Left lobe of liver (tissue), 2 donors: ENCODE measurements around the gene CST5. TPM values are rescaled to one million over a fixed set of nuclear protein-coding genes. Genes with fewer than 3 reads are reported as not detected.
"Not testable (repeated sequence)": the region's sequence is repeated elsewhere in the genome, so short reads cannot be mapped to it uniquely, and the experiment has no call there.

Experiments used
- ATAC-seq: fragments of 200-7000 bp; cut with Tn5 transposase; one replicate; pipeline ENCODE4 v1.9.1; 2020; ENCODE audit warnings: mild to moderate bottlenecking, moderate library complexity
- DNase-seq: peaks from one replicate; pipeline ENCODE4 v3.0.0-alpha.2; 2020; ENCODE audit warnings: low spot score
- total RNA-seq: library from RNA; stranded (reverse); gene quantifications from one replicate; pipeline ENCODE4 v1.2.1, GENCODE V29; 2021
- donor health status: DM: no; HTN: no; CAD: no; lungs with moderate emphysema.
- donor health status: DM: no; HTN: yes; CAD: no.

CST5 gene
- total RNA-seq, 1 donor from 2014 or later: not detected

GRCh38 chr20:23856736-23857135, 22.8 kb downstream of the CST5 start:
- DNase-seq (no peak), ATAC-seq (no peak)

GRCh38 chr20:23856226-23856625, 23.3 kb downstream of the CST5 start:
- ATAC-seq (no peak), DNase-seq (no peak)

GRCh38 chr20:23841693-23842092, 37.9 kb downstream of the CST5 start:
- DNase-seq (no peak), ATAC-seq (no peak)

- ATAC-seq (no peak), DNase-seq (no peak)
Measured at GRCh38 chr20:23835716-23836115, 43.8 kb downstream of the CST5 start.

- no peak for ATAC-seq
- no peak for DNase-seq
Measured at GRCh38 chr20:23832775-23833513, 46.6 kb downstream of the CST5 start.

GRCh38 chr20:23831961-23832360, 47.6 kb downstream of the CST5 start:
- not testable (repeated sequence) for ATAC-seq, DNase-seq

GRCh38 chr20:23826541-23827021, 53.0 kb downstream of the CST5 start, which contains the start of gene CST2:
Gene CST2, minus strand, starts transcription at chr20:23826729. Its CDS starts 69 bp downstream, at chr20:23826660.
- DNase-seq (no peak), ATAC-seq (no peak)

Other genes with a start within 250 kb of the CST5 start
- 1,478 TPM for gene CST3, start 241.8 kb downstream of the CST5 start, total RNA-seq
- gene CST4, start 190.7 kb downstream of the CST5 start, total RNA-seq: not detected
- not detected for gene CST1, start 128.8 kb downstream of the CST5 start, total RNA-seq
- gene CST2, start 53.0 kb downstream of the CST5 start, total RNA-seq: not detected
- gene GGTLC1, start 109.0 kb upstream of the CST5 start, total RNA-seq: not detected